Kidney (tissue), 14 donors: ENCODE results near the gene RANBP1. TPM values are rescaled to one million over a fixed set of nuclear protein-coding genes. Genes with fewer than 3 reads are reported as not detected.

Experiments used
- DNase-seq, 5 donors: peaks; one replicate each; pipeline ENCODE4 v3.0.0-alpha.2; 2013 to 2020
- FAIRE-seq: peaks from 2 replicates; lab custom pipeline; 2012; peaks lifted over from hg19 to GRCh38; lab: Jason Lieb, UNC
- H3K27ac ChIP-seq, 2 donors: one replicate each; pipeline ENCODE4 v1.7.0; 2013; ENCODE audit warnings: low read depth in 2 of 2, low read length in 2 of 2, inconsistent platforms in 1 of 2
- H3K27me3 ChIP-seq: one replicate; pipeline ENCODE4 v1.7.1; 2013; ENCODE audit warnings: low read length, inconsistent platforms; ENCODE audit not compliant: control insufficient read depth, insufficient read depth
- H3K36me3 ChIP-seq, 3 donors: one replicate each; pipeline versions ENCODE4 v1.7.0 to v1.7.1; 2013; ENCODE audit warnings: low read length in 3 of 3, control low read depth in 1 of 3, inconsistent platforms in 1 of 3; ENCODE audit not compliant: insufficient read depth in 3 of 3, control insufficient read depth in 2 of 3
- H3K4me1 ChIP-seq, 3 donors: one replicate each; pipeline versions ENCODE4 v1.7.0 to v1.7.1; 2013; ENCODE audit warnings: low read length in 3 of 3, inconsistent platforms in 1 of 3, low read depth in 1 of 3; ENCODE audit not compliant: control insufficient read depth in 2 of 3, insufficient read depth in 2 of 3
- H3K4me3 ChIP-seq, 3 donors: one replicate each; pipeline versions ENCODE4 v1.7.0 to v1.8.1; 2013; ENCODE audit warnings: low read length in 3 of 3, control low read depth in 1 of 3, inconsistent platforms in 1 of 3
- H3K9ac ChIP-seq, 3 donors: one replicate each; pipeline versions ENCODE4 v1.7.0 to v1.7.1; 2013; ENCODE audit warnings: low read length in 3 of 3, control low read depth in 1 of 3, inconsistent platforms in 1 of 3
- H3K9me3 ChIP-seq, 3 donors: one replicate each; pipeline versions ENCODE4 v1.7.0 to v1.7.1; 2013; ENCODE audit warnings: low read length in 3 of 3, control low read depth in 1 of 3, inconsistent platforms in 1 of 3; ENCODE audit not compliant: control insufficient read depth in 2 of 3, insufficient read depth in 1 of 3
- CTCF ChIP-seq: IDR thresholded peaks from 3 replicates; pipeline ENCODE4 v1.5.1; 2012; ENCODE audit warnings: mild to moderate bottlenecking, moderate library complexity, borderline replicate concordance; ENCODE audit not compliant: insufficient read depth; ENCODE audit errors: extremely low read depth
- intact Hi-C: fragments of 100-400 bp; cut with DNase I; formaldehyde crosslinking; loops from one replicate; pipeline ENCODE4 v1.11.1; 2022
- polyA plus RNA-seq: library from polyadenylated mRNA; stranded (reverse); fragments of 350-450 nt; fragmentation: Illumina TruSeq; extraction: RNeasy Lipid Tissue Mini Kit (QIAGEN cat#74804); gene quantifications from one replicate; pipeline ENCODE4 v1.2.3, GENCODE V29; 2014; ENCODE audit warnings: low read depth, low replicate concordance; ENCODE audit not compliant: insufficient read depth
- total RNA-seq: library from RNA; stranded (reverse); fragmentation: NEBNext Ultra II Directional; extraction: Animal tissue kit (Norgen Biotek cat#: 25700); gene quantifications from one replicate; pipeline ENCODE4 v1.2.1, GENCODE V29; 2021
- donor health status: control.
- donor health status: control.
- donor health status: control.
- donor health status: control.
- donor health status: control.
- donor health status: DM: yes; HTN: yes; CAD: no.
- donor health status: Normal renal cell carcinoma (clear cell type).

RANBP1 gene
- total and polyA plus RNA-seq, 2 donors from 2014 or later: 67.2 to 80.5 TPM

DNA sequence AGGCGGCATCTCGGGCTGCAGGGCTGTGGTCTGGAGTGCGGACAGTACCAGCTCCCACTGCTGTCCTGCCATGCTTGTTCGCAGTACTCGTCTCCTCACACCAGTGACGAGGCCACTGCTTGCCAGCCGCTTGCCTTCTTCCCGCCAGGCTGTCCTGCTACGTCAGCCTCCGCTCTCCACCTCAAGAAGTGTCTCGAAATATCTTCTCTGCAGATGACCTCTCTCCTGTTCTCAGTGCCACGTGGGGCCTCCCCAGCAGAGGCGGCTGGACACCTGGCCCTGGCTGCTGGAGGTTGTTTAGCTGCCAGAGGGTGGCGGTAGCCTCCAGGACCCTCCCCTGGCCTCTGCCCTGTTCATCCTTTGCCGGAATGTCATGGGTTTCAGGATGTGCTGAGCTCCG lies 38.0 kb downstream of the RANBP1 start:
- Histone ChIP-seq H3K9ac (no peak overlapping the region), H3K9me3 (no peaks in the 10 kb centered on the region), H3K36me3 (no peaks in the 10 kb centered on the region), H3K27ac (no peak overlapping the region), H3K4me3 (no peak overlapping the region), H3K27me3 (no peaks in the 10 kb centered on the region), H3K4me1 (no peaks in the 10 kb centered on the region)
- intact Hi-C loops: loop anchor here (10.0 kb wide), 1 partner anchor 141 kb away; no protein-coding TSS in a partner anchor
- no peak for DNase-seq
- no peak for FAIRE-seq
- no peak for TF ChIP-seq CTCF

DNA sequence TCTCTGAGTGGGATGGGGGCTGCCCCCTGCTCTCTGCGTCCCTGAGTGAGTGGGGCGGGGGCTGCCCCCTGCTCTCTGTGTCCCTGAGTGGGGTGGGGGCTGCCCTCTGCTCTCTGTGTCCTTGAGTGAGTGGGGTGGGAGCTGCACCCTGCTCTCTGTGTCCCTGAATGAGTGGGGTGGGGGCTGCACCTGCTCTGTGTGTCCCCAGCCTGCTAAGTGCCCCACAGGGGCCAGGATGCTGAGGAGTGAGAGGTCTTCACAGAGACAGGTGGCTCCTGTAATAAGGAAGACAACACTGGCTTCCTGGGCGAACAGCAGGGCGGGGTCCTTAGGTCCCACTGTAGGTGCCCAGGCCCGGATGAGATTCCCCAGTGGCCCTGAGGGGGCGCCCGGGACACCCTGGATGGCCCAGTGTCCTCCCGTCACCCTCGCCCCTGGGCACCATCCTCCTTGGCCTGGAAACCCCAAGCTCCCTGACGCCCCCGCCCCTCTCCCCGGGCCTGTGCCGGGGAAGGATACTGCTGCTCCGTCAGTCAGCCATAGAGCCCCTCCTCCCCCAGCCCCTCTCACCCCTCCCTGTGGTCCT lies 38.8 kb downstream of the RANBP1 start:
- H3K36me3 ChIP-seq: no peaks in the 10 kb centered on the region
- H3K9ac ChIP-seq: no peak overlapping the region
- intact Hi-C loops: loop anchor here (10.0 kb wide), 1 partner anchor 140 kb away; no protein-coding TSS in a partner anchor
- H3K27ac ChIP-seq: no peak overlapping the region
- no peak for TF ChIP-seq CTCF
- H3K4me1 ChIP-seq: no peaks in the 10 kb centered on the region
- no peak for DNase-seq
- FAIRE-seq: no peak
- H3K9me3 ChIP-seq: no peaks in the 10 kb centered on the region
- H3K27me3 ChIP-seq: no peaks in the 10 kb centered on the region
- H3K4me3 ChIP-seq: no peak overlapping the region

- no peaks in the 10 kb centered on the region for H3K27me3 ChIP-seq
- H3K27ac ChIP-seq: no peak overlapping the region
- H3K9ac ChIP-seq: no peak overlapping the region
- intact Hi-C loops: loop anchor here (10.0 kb wide), 1 partner anchor 139 kb away; no protein-coding TSS in a partner anchor
- no peak for TF ChIP-seq CTCF
- no peak for FAIRE-seq
- no peaks in the 10 kb centered on the region for H3K36me3 ChIP-seq
- no peaks in the 10 kb centered on the region for H3K4me1 ChIP-seq
- peak; percentile 46 to 91 (median 70) for DNase-seq
- no peaks in the 10 kb centered on the region for H3K9me3 ChIP-seq
- no peak overlapping the region for H3K4me3 ChIP-seq
These were observed 39.6 kb downstream of the RANBP1 start for GRCh38 chr22:20155330-20156041.
